SK-N-MC (cell line): Measurements from ENCODE around the gene PTPN4.
"Not testable (repeated sequence)": the region's sequence is repeated elsewhere in the genome, so short reads cannot be mapped to it uniquely, and the experiment has no call there.

Experiments
- DNase-seq: peaks from one replicate; pipeline ENCODE4 v3.0.0-alpha.2; 2011; ENCODE audit warnings: low read depth, low spot score
- H3K27ac ChIP-seq: fragments of 200-600 bp; sonication (generic); 2 replicates; pipeline ENCODE4 v1.5.1; 2016; ENCODE audit warnings: mixed run types
- H3K36me3 ChIP-seq: fragments of 200-600 bp; sonication (generic); 2 replicates; pipeline ENCODE4 v1.6.1; 2017; ENCODE audit warnings: antibody characterized with exemption, low read length, mixed read lengths; ENCODE audit not compliant: insufficient read depth
- H3K4me3 ChIP-seq: fragments of 200-600 bp; sonication (generic); 2 replicates; pipeline ENCODE4 v1.5.1; 2016
- H3K9ac ChIP-seq: fragments of 200-600 bp; sonication (generic); 2 replicates; pipeline ENCODE4 v1.8.0; 2017; ENCODE audit warnings: mixed run types, mixed read lengths; ENCODE audit not compliant: insufficient read length
- H3K9me3 ChIP-seq: fragments of 200-600 bp; sonication (generic); 2 replicates; pipeline ENCODE4 v1.6.1; 2017; ENCODE audit warnings: low read depth, mild to moderate bottlenecking, antibody characterized with exemption, low read length, moderate library complexity, mixed read lengths
- EZH2 ChIP-seq: fragments of 200-600 bp; sonication (generic); IDR thresholded peaks from one replicate; pipeline ENCODE4 v1.6.1; 2017; ENCODE audit warnings: antibody characterized with exemption
- FOXP2 ChIP-seq: optimal IDR thresholded peaks from 2 replicates; pipeline ENCODE3; 2011; ENCODE audit warnings: mild to moderate bottlenecking, moderate library complexity; ENCODE audit not compliant: insufficient read depth; ENCODE audit errors: extremely low read length, control extremely low read depth
- POLR2AphosphoS5 ChIP-seq: IDR thresholded peaks from 2 replicates; pipeline ENCODE4 v1.6.1; 2012; ENCODE audit warnings: mild to moderate bottlenecking, low read depth, low read length, borderline replicate concordance

Gene PTPN4

GRCh38 chr2:120016800-120017199 lies 257.1 kb downstream of the PTPN4 start:
- Histone ChIP-seq H3K27ac (no peak overlapping the region), H3K9ac (no peak overlapping the region), H3K36me3 (no peaks in the 10 kb centered on the region), H3K4me3 (no peak overlapping the region), H3K9me3 (no peaks in the 10 kb centered on the region)
- no peak for DNase-seq
- TF ChIP-seq POLR2AphosphoS5 (no peak), EZH2 (no peak)

- no peak overlapping the region for H3K4me3 ChIP-seq
- no peak overlapping the region for H3K27ac ChIP-seq
- H3K36me3 ChIP-seq, result no peaks in the 10 kb centered on the region
- H3K9me3 ChIP-seq, result no peaks in the 10 kb centered on the region
- TF ChIP-seq FOXP2 (no peak), EZH2 (no peak), POLR2AphosphoS5 (no peak)
- H3K9ac ChIP-seq, result no peak overlapping the region
- DNase-seq, result no peak
Measured at GRCh38 chr2:120017201-120017600, 257.5 kb downstream of the PTPN4 start.

- TF ChIP-seq POLR2AphosphoS5, result no peak
- TF ChIP-seq FOXP2, result no peak
- no peak for TF ChIP-seq EZH2
- H3K4me3 ChIP-seq, result no peak overlapping the region
- no peak overlapping the region for H3K9ac ChIP-seq
- no peaks in the 10 kb centered on the region for H3K36me3 ChIP-seq
- no peaks in the 10 kb centered on the region for H3K9me3 ChIP-seq
- DNase-seq, result no peak
- no peak overlapping the region for H3K27ac ChIP-seq
Measured at GRCh38 chr2:120018549-120018948, 258.8 kb downstream of the PTPN4 start.

- Histone ChIP-seq H3K27ac (no peak overlapping the region), H3K9me3 (no peaks in the 10 kb centered on the region), H3K9ac (no peak overlapping the region), H3K36me3 (no peaks in the 10 kb centered on the region), H3K4me3 (no peak overlapping the region)
- no peak for TF ChIP-seq EZH2
- no peak for TF ChIP-seq POLR2AphosphoS5
- no peak for TF ChIP-seq FOXP2
- no peak for DNase-seq
Measured at GRCh38 chr2:120020554-120020953, 260.8 kb downstream of the PTPN4 start.

GRCh38 chr2:120022505-120022904 lies 262.8 kb downstream of the PTPN4 start:
- not testable (repeated sequence) for H3K9ac ChIP-seq, H3K36me3 ChIP-seq, H3K4me3 ChIP-seq, H3K27ac ChIP-seq, DNase-seq, H3K9me3 ChIP-seq

- H3K9me3 ChIP-seq, result no peaks in the 10 kb centered on the region
- DNase-seq, result no peak
Measured at GRCh38 chr2:120026890-120027289, 267.2 kb downstream of the PTPN4 start.

GRCh38 chr2:120028795-120029194 lies 269.1 kb downstream of the PTPN4 start:
- TF ChIP-seq POLR2AphosphoS5 (no peak), FOXP2 (no peak), EZH2 (no peak)
- H3K4me3 ChIP-seq, result no peak overlapping the region
- H3K27ac ChIP-seq, result no peak overlapping the region
- H3K9me3 ChIP-seq, result no peaks in the 10 kb centered on the region
- no peaks in the 10 kb centered on the region; the same call in 1 of the 2 replicates for H3K36me3 ChIP-seq
- DNase-seq, result no peak
- no peak overlapping the region for H3K9ac ChIP-seq

More at GRCh38 chr2:120026890-120027289, 267.2 kb downstream of the PTPN4 start:
- TF ChIP-seq EZH2, result no peak
- TF ChIP-seq POLR2AphosphoS5, result no peak
- TF ChIP-seq FOXP2, result no peak
- H3K36me3 ChIP-seq, result no peaks in the 10 kb centered on the region; the same call in 1 of the 2 replicates
- H3K4me3 ChIP-seq, result no peak overlapping the region
- H3K27ac ChIP-seq, result no peak overlapping the region
- H3K9ac ChIP-seq, result no peak overlapping the region

GRCh38 chr2:120029672-120030640 lies 270.2 kb downstream of the PTPN4 start:
- TF ChIP-seq EZH2, result no peak
- TF ChIP-seq FOXP2, result no peak
- TF ChIP-seq POLR2AphosphoS5, result no peak
- no peak overlapping the region for H3K4me3 ChIP-seq
- H3K9ac ChIP-seq, result no peak overlapping the region
- no peak for DNase-seq
- H3K9me3 ChIP-seq, result no peaks in the 10 kb centered on the region
- no peaks in the 10 kb centered on the region; the same call in 1 of the 2 replicates for H3K36me3 ChIP-seq
- H3K27ac ChIP-seq, result no peak overlapping the region

GRCh38 chr2:120032297-120032696 lies 272.6 kb downstream of the PTPN4 start:
- DNase-seq, result no peak
- no peak for TF ChIP-seq FOXP2
- no peak for TF ChIP-seq POLR2AphosphoS5
- TF ChIP-seq EZH2, result no peak
- Histone ChIP-seq H3K9ac (no peak overlapping the region), H3K36me3 (no peaks in the 10 kb centered on the region), H3K4me3 (no peak overlapping the region), H3K27ac (no peak overlapping the region), H3K9me3 (no peaks in the 10 kb centered on the region)
